ENCODE data around the gene LRP6. TPM values are rescaled to one million over a fixed set of nuclear protein-coding genes. Genes with fewer than 3 reads are reported as not detected.

Gene LRP6
- total RNA-seq: 16.4 and 25.7 TPM in 2 replicates

DNA sequence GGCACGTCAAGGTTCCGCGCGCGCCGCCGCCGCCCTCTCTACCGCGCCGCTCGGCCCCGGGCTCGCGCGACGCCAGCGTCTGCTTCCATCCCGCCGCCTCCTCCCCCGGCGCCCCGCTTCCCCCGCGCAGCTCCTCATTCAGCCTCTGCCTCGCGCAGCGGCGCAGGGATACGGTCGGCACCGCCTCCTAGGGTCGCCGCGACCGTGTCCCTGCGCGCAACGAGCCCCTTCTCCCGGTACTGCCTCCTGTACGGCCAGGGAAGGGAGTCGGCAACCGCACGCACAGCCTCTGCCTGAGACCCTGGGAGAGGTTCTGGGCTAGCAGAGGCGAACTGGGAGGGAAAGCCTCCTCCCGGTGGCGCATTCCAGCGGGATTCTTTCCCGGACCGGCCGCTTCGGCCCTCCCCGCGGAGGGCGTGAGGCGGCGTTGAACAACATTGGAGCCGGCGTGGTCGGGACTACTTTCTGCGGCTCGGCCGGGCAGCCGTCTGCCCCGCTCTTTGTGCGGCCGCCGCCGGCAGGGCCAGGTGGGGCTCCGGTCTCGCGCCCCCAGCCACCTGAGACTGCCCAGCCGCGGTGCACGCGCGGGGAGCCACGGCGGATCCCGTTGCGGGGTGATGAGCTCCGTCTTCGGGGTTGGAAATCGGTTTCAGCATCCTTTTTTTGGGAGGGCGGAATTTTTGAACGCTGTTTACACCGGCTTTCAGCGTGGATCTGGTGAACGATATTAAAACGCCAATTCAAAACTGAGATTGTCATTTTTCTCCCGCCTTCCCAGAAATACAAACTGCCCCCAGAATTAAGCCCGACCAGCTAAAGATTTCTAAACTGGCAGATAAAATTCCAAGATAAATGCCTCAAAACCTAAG lies at the start of gene LRP6:
LRP6 (minus strand) TSS at position 172 of the 869 bp plus-strand sequence. CDS start 309 bp downstream, outside the sequence.

DNA sequence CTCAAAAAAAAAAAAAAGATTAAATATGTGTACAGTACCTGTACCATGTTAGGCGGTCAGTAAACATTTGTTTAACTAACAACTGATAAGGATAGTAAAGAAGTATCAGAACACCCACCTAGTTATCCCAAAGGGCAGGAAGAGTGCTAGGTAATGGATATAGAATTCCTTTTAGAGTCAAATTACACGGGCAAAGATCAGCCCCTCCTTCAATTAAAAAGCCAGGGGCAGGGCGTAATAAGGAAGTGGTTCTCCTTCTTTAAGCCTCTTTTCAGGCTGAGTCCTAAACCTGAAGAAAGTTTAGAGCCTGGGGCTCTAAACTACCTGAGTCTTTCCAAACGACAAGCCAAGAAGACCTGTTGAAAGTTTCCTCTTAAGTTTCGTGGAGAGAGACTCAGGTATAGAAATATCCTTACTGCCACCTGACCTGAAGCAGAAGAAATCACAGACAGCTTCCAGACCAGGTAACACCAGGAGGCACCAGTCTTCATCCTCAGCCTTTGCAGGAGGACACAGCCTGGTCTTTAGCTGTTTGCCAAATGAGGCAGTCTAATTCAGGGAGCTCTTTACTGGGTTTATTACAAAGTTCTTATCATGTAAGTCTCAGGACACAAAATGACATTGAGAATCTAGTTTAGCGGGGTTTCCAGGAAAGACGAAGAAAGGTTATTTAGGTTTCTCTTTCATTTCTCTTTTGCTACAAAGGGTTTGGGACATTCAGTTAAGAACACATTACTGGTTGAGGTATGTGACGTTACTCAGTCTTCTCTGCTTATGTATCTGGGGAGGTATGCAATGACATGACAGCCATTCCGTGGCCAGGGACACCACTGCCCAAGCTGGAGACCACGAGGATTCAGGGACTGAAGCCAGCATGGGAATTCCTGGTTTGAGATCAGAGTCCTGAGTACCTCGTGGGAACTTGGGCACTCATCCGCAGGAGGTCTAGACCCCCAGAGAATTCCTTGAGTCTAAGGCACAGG lies 195.9 kb downstream of the LRP6 start, which contains the start of gene BCL2L14:
BCL2L14 (plus strand) TSS at position 266 of the 983 bp plus-strand sequence. CDS start 8,367 bp downstream, outside the sequence.

Other genes starting within 250 kb of the LRP6 start
- not detected in 2 replicates for gene BCL2L14, start 196.1 kb downstream of the LRP6 start, total RNA-seq
- 6.4 and 9.8 TPM in 2 replicates for gene MANSC1, start 83.2 kb upstream of the LRP6 start, total RNA-seq
- gene BORCS5, start 90.0 kb upstream of the LRP6 start, total RNA-seq: 5.6 and 10.5 TPM in 2 replicates